ENCODE data around the gene NGF. TPM values are rescaled to one million over a fixed set of nuclear protein-coding genes. Genes with fewer than 3 reads are reported as not detected.

NGF gene
- polyA plus RNA-seq, 1 donor = 1.4 TPM

GRCh38 chr1:115323366-115324004 lies 14.6 kb downstream of the NGF start:
- DNase-seq = no peak
- Histone ChIP-seq H3K36me3 (ENCODE audit: control insufficient read depth, insufficient read depth, low read length) (no peaks in the 10 kb centered on the region), H3K4me1 (ENCODE audit: control insufficient read depth, insufficient read depth, low read length) (no peaks in the 10 kb centered on the region), H3K27me3 (ENCODE audit: control insufficient read depth, insufficient read depth, low read length) (peaks cover 3% of the 10 kb centered on the region), H3K4me3 (ENCODE audit: low read length) (no peak overlapping the region), H3K27ac (ENCODE audit: low read length) (no peak overlapping the region), H3K9me3 (ENCODE audit: control insufficient read depth, low read depth, low read length) (no peaks in the 10 kb centered on the region)
- no CpG with 5 or more reads among the region's 2 CpGs for WGBS (ENCODE audit: insufficient coverage, low lambda C conversion rate)

- H3K9me3 ChIP-seq (ENCODE audit: control insufficient read depth, low read depth, low read length) = no peaks in the 10 kb centered on the region
- H3K36me3 ChIP-seq (ENCODE audit: control insufficient read depth, insufficient read depth, low read length) = no peaks in the 10 kb centered on the region
- no CpG with 5 or more reads among the region's 3 CpGs for WGBS (ENCODE audit: insufficient coverage, low lambda C conversion rate)
- no peaks in the 10 kb centered on the region for H3K4me1 ChIP-seq (ENCODE audit: control insufficient read depth, insufficient read depth, low read length)
- no peak overlapping the region for H3K4me3 ChIP-seq (ENCODE audit: low read length)
- no peak for DNase-seq
- peaks cover 3% of the 10 kb centered on the region for H3K27me3 ChIP-seq (ENCODE audit: control insufficient read depth, insufficient read depth, low read length)
- no peak overlapping the region for H3K27ac ChIP-seq (ENCODE audit: low read length)
Observed at GRCh38 chr1:115322631-115323030, 15.4 kb downstream of the NGF start.

GRCh38 chr1:115320377-115320776 lies 17.7 kb downstream of the NGF start:
- Histone ChIP-seq H3K27ac (ENCODE audit: low read length) (no peak overlapping the region), H3K27me3 (ENCODE audit: control insufficient read depth, insufficient read depth, low read length) (peaks cover 3% of the 10 kb centered on the region), H3K4me1 (ENCODE audit: control insufficient read depth, insufficient read depth, low read length) (no peaks in the 10 kb centered on the region), H3K36me3 (ENCODE audit: control insufficient read depth, insufficient read depth, low read length) (no peaks in the 10 kb centered on the region), H3K9me3 (ENCODE audit: control insufficient read depth, low read depth, low read length) (no peaks in the 10 kb centered on the region), H3K4me3 (ENCODE audit: low read length) (no peak overlapping the region)
- no peak for DNase-seq
- 100% methylated on average over 1 of the region's 6 CpGs for WGBS (ENCODE audit: insufficient coverage, low lambda C conversion rate)

- no CpG with 5 or more reads among the region's 5 CpGs for WGBS (ENCODE audit: insufficient coverage, low lambda C conversion rate)
- Histone ChIP-seq H3K4me3 (ENCODE audit: low read length) (no peak overlapping the region), H3K36me3 (ENCODE audit: control insufficient read depth, insufficient read depth, low read length) (no peaks in the 10 kb centered on the region), H3K4me1 (ENCODE audit: control insufficient read depth, insufficient read depth, low read length) (no peaks in the 10 kb centered on the region), H3K27me3 (ENCODE audit: control insufficient read depth, insufficient read depth, low read length) (peaks cover 3% of the 10 kb centered on the region), H3K27ac (ENCODE audit: low read length) (no peak overlapping the region), H3K9me3 (ENCODE audit: control insufficient read depth, low read depth, low read length) (no peaks in the 10 kb centered on the region)
- no peak for DNase-seq
Observed at GRCh38 chr1:115319706-115320105, 18.3 kb downstream of the NGF start.

GRCh38 chr1:115317101-115318012 lies 20.7 kb downstream of the NGF start:
- Histone ChIP-seq H3K36me3 (ENCODE audit: control insufficient read depth, insufficient read depth, low read length) (no peaks in the 10 kb centered on the region), H3K4me1 (ENCODE audit: control insufficient read depth, insufficient read depth, low read length) (no peaks in the 10 kb centered on the region), H3K27ac (ENCODE audit: low read length) (no peak overlapping the region), H3K4me3 (ENCODE audit: low read length) (no peak overlapping the region), H3K27me3 (ENCODE audit: control insufficient read depth, insufficient read depth, low read length) (peaks cover 5% of the 10 kb centered on the region), H3K9me3 (ENCODE audit: control insufficient read depth, low read depth, low read length) (no peaks in the 10 kb centered on the region)
- no CpG with 5 or more reads among the region's 11 CpGs for WGBS (ENCODE audit: insufficient coverage, low lambda C conversion rate)
- DNase-seq = peak in 1 of 2 donors; percentile 21

GRCh38 chr1:115314765-115315164 lies 23.3 kb downstream of the NGF start:
- Histone ChIP-seq H3K4me1 (ENCODE audit: control insufficient read depth, insufficient read depth, low read length) (no peaks in the 10 kb centered on the region), H3K36me3 (ENCODE audit: control insufficient read depth, insufficient read depth, low read length) (no peaks in the 10 kb centered on the region), H3K27me3 (ENCODE audit: control insufficient read depth, insufficient read depth, low read length) (peaks cover 2% of the 10 kb centered on the region), H3K9me3 (ENCODE audit: control insufficient read depth, low read depth, low read length) (no peaks in the 10 kb centered on the region), H3K27ac (ENCODE audit: low read length) (no peak overlapping the region), H3K4me3 (ENCODE audit: low read length) (no peak overlapping the region)
- WGBS (ENCODE audit: insufficient coverage, low lambda C conversion rate) = 55% methylated on average over 3 of the region's 3 CpGs
- no peak for DNase-seq

GRCh38 chr1:115314092-115314491 lies 24.0 kb downstream of the NGF start:
- Histone ChIP-seq H3K27ac (ENCODE audit: low read length) (no peak overlapping the region), H3K4me1 (ENCODE audit: control insufficient read depth, insufficient read depth, low read length) (no peaks in the 10 kb centered on the region), H3K36me3 (ENCODE audit: control insufficient read depth, insufficient read depth, low read length) (no peaks in the 10 kb centered on the region), H3K27me3 (ENCODE audit: control insufficient read depth, insufficient read depth, low read length) (peaks cover 2% of the 10 kb centered on the region), H3K4me3 (ENCODE audit: low read length) (no peak overlapping the region), H3K9me3 (ENCODE audit: control insufficient read depth, low read depth, low read length) (no peaks in the 10 kb centered on the region)
- no peak for DNase-seq
- no CpG with 5 or more reads among the region's 4 CpGs for WGBS (ENCODE audit: insufficient coverage, low lambda C conversion rate)

GRCh38 chr1:115313182-115313581 lies 24.9 kb downstream of the NGF start:
- Histone ChIP-seq H3K27ac (ENCODE audit: low read length) (no peak overlapping the region), H3K4me1 (ENCODE audit: control insufficient read depth, insufficient read depth, low read length) (no peaks in the 10 kb centered on the region)

GRCh38 chr1:115312742-115313141 lies 25.3 kb downstream of the NGF start:
- Histone ChIP-seq H3K27me3 (ENCODE audit: control insufficient read depth, insufficient read depth, low read length) (peaks cover 2% of the 10 kb centered on the region), H3K36me3 (ENCODE audit: control insufficient read depth, insufficient read depth, low read length) (no peaks in the 10 kb centered on the region), H3K27ac (ENCODE audit: low read length) (no peak overlapping the region), H3K9me3 (ENCODE audit: control insufficient read depth, low read depth, low read length) (no peaks in the 10 kb centered on the region), H3K4me3 (ENCODE audit: low read length) (no peak overlapping the region), H3K4me1 (ENCODE audit: control insufficient read depth, insufficient read depth, low read length) (no peaks in the 10 kb centered on the region)
- no peak for DNase-seq

More at GRCh38 chr1:115313182-115313581, 24.9 kb downstream of the NGF start:
- Histone ChIP-seq H3K9me3 (ENCODE audit: control insufficient read depth, low read depth, low read length) (no peaks in the 10 kb centered on the region), H3K4me3 (ENCODE audit: low read length) (no peak overlapping the region), H3K36me3 (ENCODE audit: control insufficient read depth, insufficient read depth, low read length) (no peaks in the 10 kb centered on the region), H3K27me3 (ENCODE audit: control insufficient read depth, insufficient read depth, low read length) (peaks cover 2% of the 10 kb centered on the region)
- 100% methylated on average over 1 of the region's 1 CpG for WGBS (ENCODE audit: insufficient coverage, low lambda C conversion rate)
- no peak for DNase-seq

GRCh38 chr1:115311474-115311989 lies 26.5 kb downstream of the NGF start:
- H3K27me3 ChIP-seq (ENCODE audit: control insufficient read depth, insufficient read depth, low read length) = peaks cover 2% of the 10 kb centered on the region
- no peak for DNase-seq
- H3K4me3 ChIP-seq (ENCODE audit: low read length) = no peak overlapping the region
- no peaks in the 10 kb centered on the region for H3K4me1 ChIP-seq (ENCODE audit: control insufficient read depth, insufficient read depth, low read length)
- H3K36me3 ChIP-seq (ENCODE audit: control insufficient read depth, insufficient read depth, low read length) = no peaks in the 10 kb centered on the region
- no CpG with 5 or more reads among the region's 1 CpG for WGBS (ENCODE audit: insufficient coverage, low lambda C conversion rate)
- no peaks in the 10 kb centered on the region for H3K9me3 ChIP-seq (ENCODE audit: control insufficient read depth, low read depth, low read length)
- no peak overlapping the region for H3K27ac ChIP-seq (ENCODE audit: low read length)
